GM12801 (cell line): ENCODE measurements around the gene TOR1A.

Source experiments
- CTCF ChIP-seq: IDR thresholded peaks from one replicate; pipeline ENCODE4 v1.5.1; 2011; ENCODE audit warnings: control low read depth; ENCODE audit not compliant: insufficient read length; ENCODE audit errors: extremely low read depth

TOR1A gene

GRCh38 chr9:129813661-129814060 lies 10.3 kb downstream of the TOR1A start:
- no peak for TF ChIP-seq CTCF

GRCh38 chr9:129812385-129812784 lies 11.6 kb downstream of the TOR1A start:
- TF ChIP-seq CTCF, result no peak

GRCh38 chr9:129811967-129812363 lies 12.0 kb downstream of the TOR1A start:
- TF ChIP-seq CTCF, result no peak

- no peak for TF ChIP-seq CTCF
Observed at GRCh38 chr9:129810788-129811187, 13.1 kb downstream of the TOR1A start.

- TF ChIP-seq CTCF, result no peak
Observed at GRCh38 chr9:129810116-129810515, 13.8 kb downstream of the TOR1A start.

- TF ChIP-seq CTCF, result no peak
Observed at GRCh38 chr9:129809346-129809745, 14.6 kb downstream of the TOR1A start.

- TF ChIP-seq CTCF, result no peak
Observed at GRCh38 chr9:129806061-129806460, 17.9 kb downstream of the TOR1A start.

GRCh38 chr9:129803676-129804060 lies 20.3 kb downstream of the TOR1A start:
- no peak for TF ChIP-seq CTCF
